ENCODE data around the gene MTA3.

The MTA3 gene

GRCh38 chr2:42587526-42588117 is 19.2 kb downstream of the MTA3 start:
- H3K36me3 ChIP-seq (ENCODE audit: insufficient read depth, low read length) = peaks cover 4% of the 10 kb centered on the region; the same call in 1 of the 2 replicates
- H3K79me2 ChIP-seq (ENCODE audit: insufficient read depth, low read length) = peaks cover 17% of the 10 kb centered on the region; the same call in 1 of the 2 replicates
- no peaks in the 10 kb centered on the region for H3F3A ChIP-seq (ENCODE audit: low read depth)
- no peaks in the 10 kb centered on the region for H4K20me1 ChIP-seq (ENCODE audit: insufficient read depth, low read length, poor library complexity, severe bottlenecking)
- no peaks in the 10 kb centered on the region for H3K4me1 ChIP-seq (ENCODE audit: insufficient read depth, low read length, poor library complexity, severe bottlenecking)
- no peak overlapping the region for H3K4me3 ChIP-seq (ENCODE audit: low read length, poor library complexity, severe bottlenecking)
- no peak overlapping the region for H3K9ac ChIP-seq (ENCODE audit: low read depth, low read length, poor library complexity, severe bottlenecking)
- H3K9me3 ChIP-seq (ENCODE audit: insufficient read depth, low read depth, low read length) = no peaks in the 10 kb centered on the region
- no peaks in the 10 kb centered on the region for H3K9me2 ChIP-seq (replicated peaks; ENCODE audit: low read depth, low read length)
- no peak overlapping the region for H2AFZ ChIP-seq (ENCODE audit: low read length)
- no peak overlapping the region for H3K4me2 ChIP-seq (ENCODE audit: low read depth, low read length, poor library complexity, severe bottlenecking)
- H3K27me3 ChIP-seq (ENCODE audit: insufficient read depth, low read length, poor library complexity, severe bottlenecking) = no peaks in the 10 kb centered on the region
- TF ChIP-seq EZH2phosphoT487 (IDR thresholded peaks at IDR 0.05; ENCODE audit: borderline replicate concordance) (no peak), CTCF (conservative IDR thresholded peaks at IDR 0.05; ENCODE audit: low read length) (no peak)

GRCh38 chr2:42588121-42588520 is 19.7 kb downstream of the MTA3 start:
- H3F3A ChIP-seq (ENCODE audit: low read depth) = no peaks in the 10 kb centered on the region
- no peak overlapping the region for H2AFZ ChIP-seq (ENCODE audit: low read length)
- no peaks in the 10 kb centered on the region; the same call in 1 of the 2 replicates for H3K36me3 ChIP-seq (ENCODE audit: insufficient read depth, low read length)
- no peaks in the 10 kb centered on the region for H3K9me2 ChIP-seq (replicated peaks; ENCODE audit: low read depth, low read length)
- H3K4me3 ChIP-seq (ENCODE audit: low read length, poor library complexity, severe bottlenecking) = no peak overlapping the region
- no peak overlapping the region for H3K9ac ChIP-seq (ENCODE audit: low read depth, low read length, poor library complexity, severe bottlenecking)
- H3K4me2 ChIP-seq (ENCODE audit: low read depth, low read length, poor library complexity, severe bottlenecking) = no peak overlapping the region
- no peaks in the 10 kb centered on the region for H3K9me3 ChIP-seq (ENCODE audit: insufficient read depth, low read depth, low read length)
- no peaks in the 10 kb centered on the region for H3K27me3 ChIP-seq (ENCODE audit: insufficient read depth, low read length, poor library complexity, severe bottlenecking)
- H4K20me1 ChIP-seq (ENCODE audit: insufficient read depth, low read length, poor library complexity, severe bottlenecking) = no peaks in the 10 kb centered on the region
- peaks cover 19% of the 10 kb centered on the region; the same call in 1 of the 2 replicates for H3K79me2 ChIP-seq (ENCODE audit: insufficient read depth, low read length)
- H3K4me1 ChIP-seq (ENCODE audit: insufficient read depth, low read length, poor library complexity, severe bottlenecking) = no peaks in the 10 kb centered on the region
- no peak for TF ChIP-seq EZH2phosphoT487 (IDR thresholded peaks at IDR 0.05; ENCODE audit: borderline replicate concordance)
- no peak for TF ChIP-seq CTCF (conservative IDR thresholded peaks at IDR 0.05; ENCODE audit: low read length)

- Histone ChIP-seq H3K9me2 (replicated peaks; ENCODE audit: low read depth, low read length) (no peaks in the 10 kb centered on the region), H3K4me3 (ENCODE audit: low read length, poor library complexity, severe bottlenecking) (no peak overlapping the region), H3K9ac (ENCODE audit: low read depth, low read length, poor library complexity, severe bottlenecking) (no peak overlapping the region), H3K4me2 (ENCODE audit: low read depth, low read length, poor library complexity, severe bottlenecking) (no peak overlapping the region), H3K36me3 (ENCODE audit: insufficient read depth, low read length) (no peaks in the 10 kb centered on the region; the same call in 1 of the 2 replicates), H4K20me1 (ENCODE audit: insufficient read depth, low read length, poor library complexity, severe bottlenecking) (no peaks in the 10 kb centered on the region), H3K79me2 (ENCODE audit: insufficient read depth, low read length) (peaks cover 19% of the 10 kb centered on the region; the same call in 1 of the 2 replicates), H2AFZ (ENCODE audit: low read length) (no peak overlapping the region), H3K9me3 (ENCODE audit: insufficient read depth, low read depth, low read length) (no peaks in the 10 kb centered on the region), H3F3A (ENCODE audit: low read depth) (no peaks in the 10 kb centered on the region), H3K4me1 (ENCODE audit: insufficient read depth, low read length, poor library complexity, severe bottlenecking) (no peaks in the 10 kb centered on the region), H3K27me3 (ENCODE audit: insufficient read depth, low read length, poor library complexity, severe bottlenecking) (no peaks in the 10 kb centered on the region)
- no peak for TF ChIP-seq EZH2phosphoT487 (IDR thresholded peaks at IDR 0.05; ENCODE audit: borderline replicate concordance)
- no peak for TF ChIP-seq CTCF (conservative IDR thresholded peaks at IDR 0.05; ENCODE audit: low read length)
These were observed 21.7 kb downstream of the MTA3 start for GRCh38 chr2:42590176-42590575.

Data from Loucy (cell line).